Calu3 (cell line): ENCODE results near the gene MLLT6. TPM values are rescaled to one million over a fixed set of nuclear protein-coding genes. Genes with fewer than 3 reads are reported as not detected.

Experiments used
- BruUV-seq: library from RNA; stranded (reverse); fragments of 400-500 nt; replicated peaks from 2 replicates; lab custom pipeline; 2021; lab: Mats Ljungman, UMichigan
- CTCF ChIA-PET: fragments of 300-600 bp; sonication (Branson Sonifier 250); formaldehyde crosslinking; loops from one replicate; lab custom pipeline; 2022; ENCODE audit warnings: antibody characterized with exemption; lab: Charles Lee
- DNase-seq: peaks from one replicate; pipeline ENCODE4 v3.0.0; 2022
- H3K27ac Mint-ChIP-seq: one replicate; pipeline ENCODE4 v1.8.0; 2022; ENCODE audit warnings: mixed read lengths; ENCODE audit not compliant: unreplicated experiment
- H3K27me3 Mint-ChIP-seq: one replicate; pipeline ENCODE4 v1.8.0; 2022; ENCODE audit warnings: mixed read lengths; ENCODE audit not compliant: unreplicated experiment
- H3K36me3 Mint-ChIP-seq: one replicate; pipeline ENCODE4 v1.8.0; 2022; ENCODE audit warnings: mild to moderate bottlenecking, moderate library complexity, mixed read lengths; ENCODE audit not compliant: insufficient read depth, unreplicated experiment
- H3K4me1 Mint-ChIP-seq: one replicate; pipeline ENCODE4 v1.8.0; 2022; ENCODE audit warnings: mild to moderate bottlenecking, low read depth, mixed read lengths; ENCODE audit not compliant: unreplicated experiment
- H3K4me3 Mint-ChIP-seq: one replicate; pipeline ENCODE4 v1.8.0; 2022; ENCODE audit warnings: mild to moderate bottlenecking, low read depth, moderate library complexity, mixed read lengths; ENCODE audit not compliant: unreplicated experiment
- H3K9me3 Mint-ChIP-seq: one replicate; pipeline ENCODE4 v1.8.0; 2022; ENCODE audit warnings: low read depth, mixed read lengths; ENCODE audit not compliant: unreplicated experiment
- intact Hi-C: fragments of 100-400 bp; cut with micrococcal nuclease; formaldehyde crosslinking; loops from one replicate; pipeline ENCODE4 v1.10.0; 2022; ENCODE audit not compliant: unreplicated experiment
- total RNA-seq: library from RNA; stranded (reverse); gene quantifications from 2 replicates; pipeline ENCODE4 v1.2.3, GENCODE V29; 2022
- TF ChIP-seq, protein P1 (sequence below): fragments of 200-600 bp; IDR thresholded peaks from one replicate; pipeline ENCODE4 v1.8.0; 2022; ENCODE audit warnings: antibody characterized with exemption; ENCODE audit not compliant: unreplicated experiment

MLLT6 gene
- total RNA-seq, 1 experiment from 2014 or later: 463 TPM

DNA sequence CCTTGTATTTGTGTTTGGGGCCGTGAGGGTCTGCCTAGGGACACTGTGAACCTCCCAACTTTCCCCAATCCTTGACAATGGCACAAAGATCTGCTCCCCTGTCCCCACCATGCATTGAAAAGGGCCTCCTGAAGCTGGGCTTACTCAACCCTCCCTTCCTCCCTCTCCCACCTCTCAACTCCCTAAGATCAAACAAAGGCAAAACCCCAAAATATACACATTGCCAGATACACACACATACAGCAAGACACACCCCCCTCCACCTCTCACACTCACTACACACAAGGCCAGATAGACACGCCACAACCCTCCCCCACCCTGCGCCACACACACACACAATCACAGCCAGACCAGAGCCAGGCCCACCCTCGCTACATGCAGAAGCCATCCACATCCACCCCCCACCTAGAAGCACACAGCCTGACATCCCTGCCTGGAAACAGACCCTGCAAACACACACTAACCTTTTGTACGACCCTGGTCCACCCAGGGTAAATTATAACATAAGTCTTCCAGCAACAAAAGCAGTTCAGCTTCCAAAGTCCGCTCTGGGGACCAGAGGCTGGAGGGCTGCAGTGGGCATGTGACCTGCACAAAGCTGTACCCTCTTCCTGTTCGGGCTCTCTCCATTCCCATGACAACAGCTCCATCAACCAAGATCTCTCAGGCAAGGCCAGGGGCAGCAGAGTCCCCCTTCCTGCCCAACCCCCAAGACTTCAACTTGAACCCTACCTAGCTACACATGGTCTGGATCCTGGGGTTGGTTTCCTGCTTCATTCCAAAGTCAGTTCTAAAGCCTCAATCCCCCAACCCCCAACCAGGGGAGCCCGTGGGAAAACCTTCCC, 41.2 kb downstream of the MLLT6 start:
- H3K27me3 Mint-ChIP-seq: no peaks in the 10 kb centered on the region
- H3K9me3 Mint-ChIP-seq: no peaks in the 10 kb centered on the region
- peaks cover 99% of the 10 kb centered on the region for H3K36me3 Mint-ChIP-seq
- CTCF ChIA-PET: interaction anchor here (0.6 to 3.3 kb wide), 5 partner anchors 11 to 358 kb away, joined by 3 to 17 read pairs (median 4); partner anchors contain the start of gene CISD3
- no peak for DNase-seq
- peak overlapping the region; percentile 76 for H3K27ac Mint-ChIP-seq
- BruUV-seq: TSS peak; percentile 13
- intact Hi-C loops: no loop called here
- peaks cover 63% of the 10 kb centered on the region for H3K4me1 Mint-ChIP-seq
- TF ChIP-seq, protein P1, sequence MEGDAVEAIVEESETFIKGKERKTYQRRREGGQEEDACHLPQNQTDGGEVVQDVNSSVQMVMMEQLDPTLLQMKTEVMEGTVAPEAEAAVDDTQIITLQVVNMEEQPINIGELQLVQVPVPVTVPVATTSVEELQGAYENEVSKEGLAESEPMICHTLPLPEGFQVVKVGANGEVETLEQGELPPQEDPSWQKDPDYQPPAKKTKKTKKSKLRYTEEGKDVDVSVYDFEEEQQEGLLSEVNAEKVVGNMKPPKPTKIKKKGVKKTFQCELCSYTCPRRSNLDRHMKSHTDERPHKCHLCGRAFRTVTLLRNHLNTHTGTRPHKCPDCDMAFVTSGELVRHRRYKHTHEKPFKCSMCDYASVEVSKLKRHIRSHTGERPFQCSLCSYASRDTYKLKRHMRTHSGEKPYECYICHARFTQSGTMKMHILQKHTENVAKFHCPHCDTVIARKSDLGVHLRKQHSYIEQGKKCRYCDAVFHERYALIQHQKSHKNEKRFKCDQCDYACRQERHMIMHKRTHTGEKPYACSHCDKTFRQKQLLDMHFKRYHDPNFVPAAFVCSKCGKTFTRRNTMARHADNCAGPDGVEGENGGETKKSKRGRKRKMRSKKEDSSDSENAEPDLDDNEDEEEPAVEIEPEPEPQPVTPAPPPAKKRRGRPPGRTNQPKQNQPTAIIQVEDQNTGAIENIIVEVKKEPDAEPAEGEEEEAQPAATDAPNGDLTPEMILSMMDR: no peak
- peak overlapping the region; percentile 78 for H3K4me3 Mint-ChIP-seq

DNA sequence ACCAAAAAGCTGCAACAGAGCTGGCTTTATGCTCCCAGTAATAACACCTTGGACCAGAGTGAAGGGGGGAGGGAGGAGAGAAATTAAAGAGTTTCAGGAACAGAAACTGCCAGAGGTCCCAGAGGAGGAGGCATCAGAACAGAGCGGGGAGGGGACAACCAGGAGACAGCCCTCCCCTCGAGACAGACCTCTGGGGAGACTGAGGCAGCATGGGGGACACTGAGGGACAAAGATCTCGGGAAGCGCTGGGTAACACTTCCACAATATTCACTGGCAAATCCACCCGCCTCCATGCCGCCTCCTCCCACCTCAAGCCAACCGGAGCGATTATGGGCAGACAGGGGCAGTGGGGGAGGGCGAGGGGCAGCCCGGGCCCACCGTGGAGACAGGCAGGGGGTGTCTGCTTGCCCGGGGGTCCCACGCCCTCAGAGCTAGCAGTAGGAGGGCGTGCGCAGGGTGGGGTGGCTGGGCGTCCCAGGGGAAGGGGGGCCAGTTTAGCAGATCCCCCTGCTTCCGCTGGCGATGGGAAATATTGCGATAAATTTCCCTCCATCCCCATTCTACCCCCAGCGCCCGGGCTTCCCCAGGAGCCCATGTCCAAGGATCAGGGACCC, 41.9 kb downstream of the MLLT6 start:
- intact Hi-C loops: no loop called here
- CTCF ChIA-PET: interaction anchor here (0.6 to 3.3 kb wide), 5 partner anchors 12 to 357 kb away, joined by 3 to 17 read pairs (median 4); partner anchors contain the start of gene CISD3
- BruUV-seq: no TSS peak
- peaks cover 66% of the 10 kb centered on the region for H3K4me1 Mint-ChIP-seq
- H3K27ac Mint-ChIP-seq: peak overlapping the region; percentile 76
- DNase-seq: no peak
- no peaks in the 10 kb centered on the region for H3K27me3 Mint-ChIP-seq
- peak overlapping the region; percentile 78 for H3K4me3 Mint-ChIP-seq
- peaks cover 100% of the 10 kb centered on the region for H3K36me3 Mint-ChIP-seq
- H3K9me3 Mint-ChIP-seq: no peaks in the 10 kb centered on the region
- TF ChIP-seq, protein P1: no peak

DNA sequence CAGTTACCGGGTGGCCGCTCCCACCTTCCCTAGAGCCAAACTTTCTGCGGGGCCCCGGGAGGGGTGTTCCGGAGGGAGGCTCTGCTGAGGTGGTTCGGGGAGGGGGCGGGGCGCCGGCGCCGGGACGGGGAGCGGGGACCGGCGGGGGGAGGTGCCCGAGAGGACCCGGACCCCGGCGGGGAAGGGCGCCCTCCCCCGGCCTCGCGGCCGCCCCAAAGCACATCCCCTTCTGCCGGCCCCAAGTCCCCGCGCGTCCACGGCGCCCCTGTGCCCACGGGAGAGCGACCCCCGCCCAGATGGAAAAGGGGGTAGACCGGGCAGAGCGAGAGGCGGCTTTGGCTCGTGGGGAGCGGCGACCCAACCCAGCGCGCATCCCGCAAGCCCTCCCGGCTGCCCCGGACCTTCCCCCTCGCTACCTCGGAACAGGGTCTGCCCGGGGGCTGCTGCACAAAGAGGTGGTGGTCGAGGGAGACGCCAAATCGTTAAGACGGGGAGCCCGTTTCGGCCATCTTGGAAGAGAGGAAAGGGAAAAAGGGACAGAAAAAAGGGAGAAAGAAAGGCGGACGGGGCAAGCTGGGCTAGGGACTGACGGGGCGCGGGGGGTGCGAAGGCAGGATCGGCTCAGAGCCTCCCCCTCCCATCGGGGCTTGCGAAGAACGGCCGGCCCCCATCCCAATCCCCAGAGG, 42.5 kb downstream of the MLLT6 start:
- CTCF ChIA-PET: no interaction called here
- H3K27me3 Mint-ChIP-seq: no peaks in the 10 kb centered on the region
- H3K4me1 Mint-ChIP-seq: peaks cover 60% of the 10 kb centered on the region
- TF ChIP-seq, protein P1: peak; percentile 57
- BruUV-seq: no TSS peak
- peak; percentile 81 for DNase-seq
- H3K9me3 Mint-ChIP-seq: no peaks in the 10 kb centered on the region
- H3K36me3 Mint-ChIP-seq: peaks cover 100% of the 10 kb centered on the region
- peak overlapping the region; percentile 86 for H3K27ac Mint-ChIP-seq
- peak overlapping the region; percentile 78 for H3K4me3 Mint-ChIP-seq
- intact Hi-C loops: no loop called here

DNA sequence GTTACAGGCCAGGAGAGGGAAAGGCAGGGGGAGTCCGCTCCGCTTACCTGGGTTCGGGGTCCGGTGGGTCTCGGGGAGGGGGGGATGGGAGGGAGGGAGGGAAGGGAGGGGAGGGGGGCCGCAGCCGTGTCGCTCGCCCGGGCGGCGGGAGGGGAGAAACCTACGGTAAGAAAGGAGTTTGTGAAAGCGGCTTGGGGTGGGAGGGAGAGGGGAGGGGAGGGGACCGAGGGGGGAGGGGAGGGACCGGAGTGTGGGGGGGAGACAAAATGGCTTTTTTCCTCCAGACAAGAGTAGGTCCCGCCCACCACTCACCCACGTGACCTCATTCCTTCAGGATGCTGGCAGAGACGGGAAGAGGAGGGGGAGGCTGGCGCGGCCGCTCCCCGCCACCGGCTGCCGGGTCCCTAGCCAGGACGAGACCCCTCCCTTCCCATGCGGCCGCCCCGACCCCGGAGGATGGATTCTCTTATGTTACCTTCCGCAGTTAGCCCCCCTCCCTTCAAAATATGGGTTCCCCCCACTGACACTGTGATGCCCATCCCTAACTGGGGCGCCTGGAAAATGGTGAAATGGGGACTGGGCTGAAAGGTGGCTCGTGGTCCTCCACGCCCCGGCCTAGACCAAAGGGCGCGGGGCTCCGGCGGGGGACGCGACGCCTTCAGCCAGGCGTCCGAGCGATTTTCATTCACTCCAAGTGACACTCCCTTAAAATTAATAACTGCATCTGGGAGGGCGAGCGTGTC, 43.2 kb downstream of the MLLT6 start, which contains the start of gene PCGF2:
TSS of gene PCGF2 (minus strand) at position 188 of the 743 bp plus-strand sequence. CDS start 7,934 bp downstream, outside the sequence.
- CTCF ChIA-PET: interaction anchor here (1.8 kb wide), 1 partner anchor 17 kb away, joined by 14 read pairs; the partner anchor contains the start of gene CISD3
- intact Hi-C loops: no loop called here

More for the DNA sequence above, 43.2 kb downstream of the MLLT6 start, which contains the start of gene PCGF2:
- TF ChIP-seq, protein P1: no peak
- Mint-ChIP-seq H3K4me1 (peaks cover 54% of the 10 kb centered on the region), H3K4me3 (peak within 1 kb of the TSS; percentile 78), H3K9me3 (no peaks in the 10 kb centered on the region), H3K36me3 (peaks cover 100% of the 10 kb centered on the region), H3K27ac (peak within 1 kb of the TSS; percentile 86), H3K27me3 (no peaks in the 10 kb centered on the region)
- peak; percentile 99 for DNase-seq
- BruUV-seq: no TSS peak
